DOHH2 (cell line): Measurements from ENCODE around the gene HLA-DPB1.

Experiments used
- CTCF ChIP-seq: fragments of 200-600 bp; sonication (generic); IDR thresholded peaks from one replicate; pipeline ENCODE4 v1.5.1; 2014; ENCODE audit warnings: antibody characterized with exemption, mild to moderate bottlenecking, low read depth, low read length; ENCODE audit not compliant: poor library complexity, severe bottlenecking
- EZH2phosphoT487 ChIP-seq: fragments of 200-600 bp; sonication (generic); IDR thresholded peaks from 2 replicates; pipeline ENCODE4 v1.6.1; 2017; ENCODE audit warnings: borderline replicate concordance, mild to moderate bottlenecking, antibody characterized with exemption, low read length, moderate library complexity, mixed read lengths

GRCh38 chr6:33029328-33030184 is 46.2 kb upstream of the HLA-DPB1 start:
- TF ChIP-seq CTCF (no peak), EZH2phosphoT487 (no peak)
